ENCODE measurements around the gene PRKCH. TPM values are rescaled to one million over a fixed set of nuclear protein-coding genes. Genes with fewer than 3 reads are reported as not detected.

The PRKCH gene
- total RNA-seq, 1 experiment from 2014 or later = 170 TPM

DNA sequence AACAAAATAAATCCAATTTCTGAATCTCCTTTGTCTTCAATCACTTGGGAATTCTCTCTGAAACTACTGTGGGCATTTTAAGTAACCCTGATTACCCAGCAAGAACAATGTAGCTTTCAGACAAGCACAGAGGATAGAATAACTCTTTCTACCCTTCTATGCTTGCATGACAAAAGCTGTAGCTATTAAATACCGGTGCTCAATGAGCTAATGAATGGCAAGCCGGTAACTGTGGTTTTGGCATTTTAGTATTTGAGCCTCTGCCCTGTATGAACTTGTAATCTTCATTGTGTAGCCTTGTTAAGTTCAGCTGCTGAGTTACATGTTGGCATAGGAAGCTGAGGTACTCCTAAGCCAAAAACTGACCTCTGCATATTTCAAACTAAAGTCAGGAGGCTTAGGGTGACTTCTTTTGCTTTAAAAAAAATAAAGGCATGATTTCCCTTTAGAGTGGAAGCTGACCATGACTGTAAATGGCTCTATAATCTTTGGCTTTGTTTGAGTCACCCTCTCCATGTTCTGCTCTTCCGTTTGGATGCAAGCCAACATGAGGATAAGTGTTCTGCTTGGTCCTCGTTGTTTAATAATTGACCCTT is 202.9 kb downstream of the PRKCH start:
- intact Hi-C loops (cut with micrococcal nuclease) = loop anchor here (2.0 kb wide), 1 partner anchor 38 kb away; no protein-coding TSS in a partner anchor
- no TSS peak for BruUV-seq (replicated peaks)

GRCh38 chr14:61524936-61525292 is 203.5 kb downstream of the PRKCH start:
- DNase-seq (no peak), ATAC-seq (peak; percentile 6)
- TF ChIP-seq EZH2 (IDR thresholded peaks at IDR 0.05; ENCODE audit: low read length, unreplicated experiment) (no peak), CTCF (conservative IDR thresholded peaks at IDR 0.05; ENCODE audit: low read depth, low read length) (no peak), EZH2phosphoT487 (IDR thresholded peaks at IDR 0.05; ENCODE audit: borderline replicate concordance, low read length) (no peak)
- no peaks in the 10 kb centered on the region for H3K9me2 ChIP-seq (replicated peaks; ENCODE audit: low read length)
- H3K9me3 ChIP-seq (ENCODE audit: low read length) = no peaks in the 10 kb centered on the region
- H3K4me2 ChIP-seq (ENCODE audit: low read length) = peak overlapping the region; percentile 76
- H3K9ac ChIP-seq (ENCODE audit: low read length) = peak overlapping the region; percentile 89
- H3K27ac ChIP-seq (ENCODE audit: low read length) = peak overlapping the region; percentile 95
- 0 out of 2 replicates have a peak, but pooled peaks cover 4% of the 10 kb centered on the region for H3K79me2 ChIP-seq (ENCODE audit: low read length)
- 0 out of 2 replicates have a peak, but pooled peaks cover 2% of the 10 kb centered on the region for H3K36me3 ChIP-seq (ENCODE audit: low read depth, low read length)
- ChIA-PET POLR2A (ENCODE audit: unreplicated experiment) (interaction anchor here (0.5 to 2.2 kb wide), 11 partner anchors 13 to 249 kb away, joined by 3 to 13 read pairs (median 6); partner anchors contain the start of gene SNAPC1), CTCF (interaction anchor here (2.0 to 2.4 kb wide), 2 partner anchors 13 to 49 kb away, joined by 7 to 10 read pairs; no protein-coding TSS in a partner anchor)
- no peaks in the 10 kb centered on the region for H4K20me1 ChIP-seq (ENCODE audit: low read length)
- H3F3A ChIP-seq (ENCODE audit: low read length, unreplicated experiment) = peaks cover 28% of the 10 kb centered on the region
- no peaks in the 10 kb centered on the region for H3K27me3 ChIP-seq (ENCODE audit: low read length)
- intact Hi-C loops (cut with micrococcal nuclease) = loop anchor here (1.0 to 2.0 kb wide), 5 partner anchors 12 to 136 kb away; no protein-coding TSS in a partner anchor
- peak overlapping the region; percentile 29 for H3K4me3 ChIP-seq (ENCODE audit: low read length)
- TSS peak; percentile 82 for BruUV-seq (replicated peaks)
- H2AFZ ChIP-seq (ENCODE audit: low read length) = no peak overlapping the region
- peaks cover 66% of the 10 kb centered on the region for H3K4me1 ChIP-seq (ENCODE audit: insufficient read depth, low read length)

More for the DNA sequence above, 202.9 kb downstream of the PRKCH start:
- Histone ChIP-seq H3K27me3 (ENCODE audit: low read length) (no peaks in the 10 kb centered on the region), H3K4me2 (ENCODE audit: low read length) (peak overlapping the region; percentile 76), H3K4me1 (ENCODE audit: insufficient read depth, low read length) (peaks cover 66% of the 10 kb centered on the region), H3K27ac (ENCODE audit: low read length) (peak overlapping the region; percentile 95), H3K79me2 (ENCODE audit: low read length) (0 out of 2 replicates have a peak, but pooled peaks cover 4% of the 10 kb centered on the region), H2AFZ (ENCODE audit: low read length) (no peak overlapping the region), H3F3A (ENCODE audit: low read length, unreplicated experiment) (peaks cover 28% of the 10 kb centered on the region), H3K4me3 (ENCODE audit: low read length) (peak overlapping the region; percentile 5; the same call in 1 of the 2 replicates), H3K9me2 (replicated peaks; ENCODE audit: low read length) (no peaks in the 10 kb centered on the region), H3K36me3 (ENCODE audit: low read depth, low read length) (0 out of 2 replicates have a peak, but pooled peaks cover 2% of the 10 kb centered on the region), H3K9me3 (ENCODE audit: low read length) (no peaks in the 10 kb centered on the region), H3K9ac (ENCODE audit: low read length) (peak overlapping the region; percentile 89), H4K20me1 (ENCODE audit: low read length) (no peaks in the 10 kb centered on the region)
- POLR2A ChIA-PET (ENCODE audit: unreplicated experiment) = interaction anchor here (0.5 to 2.2 kb wide), 8 partner anchors 13 to 248 kb away, joined by 3 to 13 read pairs (median 4); partner anchors contain the start of gene SNAPC1
- peak; percentile 33 for ATAC-seq
- TF ChIP-seq EZH2phosphoT487 (IDR thresholded peaks at IDR 0.05; ENCODE audit: borderline replicate concordance, low read length) (no peak), CTCF (conservative IDR thresholded peaks at IDR 0.05; ENCODE audit: low read depth, low read length) (no peak), EZH2 (IDR thresholded peaks at IDR 0.05; ENCODE audit: low read length, unreplicated experiment) (no peak)
- CTCF ChIA-PET = interaction anchor here (0.6 to 2.4 kb wide), 4 partner anchors 13 to 116 kb away, joined by 3 to 10 read pairs (median 6); no protein-coding TSS in a partner anchor
- peak; percentile 95 for DNase-seq
